ENCODE data around the gene CYP2A13. TPM values are rescaled to one million over a fixed set of nuclear protein-coding genes. Genes with fewer than 3 reads are reported as not detected.
"Not testable (repeated sequence)": the region's sequence is repeated elsewhere in the genome, so short reads cannot be mapped to it uniquely, and the experiment has no call there.

CYP2A13 gene
- total and polyA plus RNA-seq, 4 donors: 0.27 TPM; not detected in 3

GRCh38 chr19:41131186-41131585 lies 42.9 kb downstream of the CYP2A13 start:
- DNase-seq (ENCODE audit: low read depth in 4 of 6, low spot score in 6 of 6): no peak
- H3K4me3 ChIP-seq (ENCODE audit: low read depth, low read length): no peak overlapping the region
- no peaks in the 10 kb centered on the region for H3K36me3 ChIP-seq (ENCODE audit: control insufficient read depth, insufficient read depth, low read length)
- peaks cover 23% of the 10 kb centered on the region for H3K4me1 ChIP-seq (ENCODE audit: control insufficient read depth, insufficient read depth, low read length)
- no peaks in the 10 kb centered on the region for H3K27me3 ChIP-seq (ENCODE audit: control insufficient read depth, insufficient read depth, low read length)
- no peaks in the 10 kb centered on the region for H3K9me3 ChIP-seq (ENCODE audit: control insufficient read depth, insufficient read depth, low read length)
- 71% methylated on average over 3 of the region's 5 CpGs for WGBS (ENCODE audit: insufficient coverage)
- H3K27ac ChIP-seq (ENCODE audit: low read depth, low read length): no peak overlapping the region

- DNase-seq (ENCODE audit: low read depth in 4 of 6, low spot score in 6 of 6): no peak
- H3K27ac ChIP-seq (ENCODE audit: low read depth, low read length): no peak overlapping the region
- no CpG with 5 or more reads among the region's 3 CpGs for WGBS (ENCODE audit: insufficient coverage)
Measured at GRCh38 chr19:41133260-41133659, 45.0 kb downstream of the CYP2A13 start.

GRCh38 chr19:41134616-41135015 lies 46.4 kb downstream of the CYP2A13 start:
- WGBS (ENCODE audit: insufficient coverage): 86% methylated on average over 7 of the region's 20 CpGs
- Histone ChIP-seq H3K4me3 (ENCODE audit: low read depth, low read length) (no peak overlapping the region), H3K27me3 (ENCODE audit: control insufficient read depth, insufficient read depth, low read length) (no peaks in the 10 kb centered on the region), H3K4me1 (ENCODE audit: control insufficient read depth, insufficient read depth, low read length) (peaks cover 15% of the 10 kb centered on the region), H3K9me3 (ENCODE audit: control insufficient read depth, insufficient read depth, low read length) (no peaks in the 10 kb centered on the region), H3K27ac (ENCODE audit: low read depth, low read length) (no peak overlapping the region), H3K36me3 (ENCODE audit: control insufficient read depth, insufficient read depth, low read length) (no peaks in the 10 kb centered on the region)
- DNase-seq (ENCODE audit: low read depth in 4 of 6, low spot score in 6 of 6): peak in 1 of 6 donors; percentile 2

More at GRCh38 chr19:41133260-41133659, 45.0 kb downstream of the CYP2A13 start:
- Histone ChIP-seq H3K4me3 (ENCODE audit: low read depth, low read length) (no peak overlapping the region), H3K9me3 (ENCODE audit: control insufficient read depth, insufficient read depth, low read length) (no peaks in the 10 kb centered on the region), H3K36me3 (ENCODE audit: control insufficient read depth, insufficient read depth, low read length) (no peaks in the 10 kb centered on the region), H3K4me1 (ENCODE audit: control insufficient read depth, insufficient read depth, low read length) (peaks cover 19% of the 10 kb centered on the region), H3K27me3 (ENCODE audit: control insufficient read depth, insufficient read depth, low read length) (no peaks in the 10 kb centered on the region)

- 13% methylated on average over 29 of the region's 76 CpGs for WGBS (ENCODE audit: insufficient coverage)
- H3K27me3 ChIP-seq (ENCODE audit: control insufficient read depth, insufficient read depth, low read length); H3K36me3 ChIP-seq (ENCODE audit: control insufficient read depth, insufficient read depth, low read length); H3K27ac ChIP-seq (ENCODE audit: low read depth, low read length); H3K9me3 ChIP-seq (ENCODE audit: control insufficient read depth, insufficient read depth, low read length): not testable (repeated sequence)
- DNase-seq (ENCODE audit: low read depth in 4 of 6, low spot score in 6 of 6): peak; percentile 22 to 81 (median 36)
- Histone ChIP-seq H3K4me1 (ENCODE audit: control insufficient read depth, insufficient read depth, low read length) (peaks cover 15% of the 10 kb centered on the region), H3K4me3 (ENCODE audit: low read depth, low read length) (peak overlapping the region; percentile 27)
Measured at GRCh38 chr19:41135390-41136384, 47.4 kb downstream of the CYP2A13 start.

- Histone ChIP-seq H3K36me3 (ENCODE audit: control insufficient read depth, insufficient read depth, low read length) (no peaks in the 10 kb centered on the region), H3K27me3 (ENCODE audit: control insufficient read depth, insufficient read depth, low read length) (no peaks in the 10 kb centered on the region), H3K9me3 (ENCODE audit: control insufficient read depth, insufficient read depth, low read length) (no peaks in the 10 kb centered on the region), H3K4me1 (ENCODE audit: control insufficient read depth, insufficient read depth, low read length) (peaks cover 15% of the 10 kb centered on the region), H3K27ac (ENCODE audit: low read depth, low read length) (no peak overlapping the region), H3K4me3 (ENCODE audit: low read depth, low read length) (no peak overlapping the region)
- WGBS (ENCODE audit: insufficient coverage): 98% methylated on average over 26 of the region's 31 CpGs
- DNase-seq (ENCODE audit: low read depth in 4 of 6, low spot score in 6 of 6): no peak
Measured at GRCh38 chr19:41136636-41137455, 48.6 kb downstream of the CYP2A13 start.

GRCh38 chr19:41144403-41144802 lies 56.2 kb downstream of the CYP2A13 start:
- Histone ChIP-seq H3K4me1 (ENCODE audit: control insufficient read depth, insufficient read depth, low read length) (no peaks in the 10 kb centered on the region), H3K27me3 (ENCODE audit: control insufficient read depth, insufficient read depth, low read length) (no peaks in the 10 kb centered on the region), H3K27ac (ENCODE audit: low read depth, low read length) (no peak overlapping the region), H3K9me3 (ENCODE audit: control insufficient read depth, insufficient read depth, low read length) (no peaks in the 10 kb centered on the region), H3K36me3 (ENCODE audit: control insufficient read depth, insufficient read depth, low read length) (no peaks in the 10 kb centered on the region), H3K4me3 (ENCODE audit: low read depth, low read length) (no peak overlapping the region)
- DNase-seq (ENCODE audit: low read depth in 4 of 6, low spot score in 6 of 6): peak in 2 of 6 donors; percentile 61 to 63
- WGBS (ENCODE audit: insufficient coverage): 30% methylated on average over 6 of the region's 7 CpGs

Other genes with a start within 250 kb of the CYP2A13 start
- under 1 TPM in 1 of 2 donors, not detected in 1; 0.50 TPM for gene CYP2A6, start 238.0 kb upstream of the CYP2A13 start, total RNA-seq
- 1 to 10 TPM in 1 of 2 donors, under 1 TPM in 1; 0.48 to 1.9 TPM for gene CYP2A6, start 238.0 kb upstream of the CYP2A13 start, polyA plus RNA-seq (ENCODE audit: insufficient read length in 2 of 2)
- gene CYP2A7, start 206.2 kb upstream of the CYP2A13 start, total RNA-seq: under 1 TPM in 1 of 2 donors, not detected in 1; 0.10 TPM
- gene CYP2A7, start 206.2 kb upstream of the CYP2A13 start, polyA plus RNA-seq (ENCODE audit: insufficient read length in 2 of 2): 1 to 10 TPM in 1 of 2 donors, under 1 TPM in 1; 0.78 to 1.4 TPM
- gene CYP2B6, start 97.2 kb upstream of the CYP2A13 start, total RNA-seq: not detected
- gene CYP2B6, start 97.2 kb upstream of the CYP2A13 start, polyA plus RNA-seq (ENCODE audit: insufficient read length in 2 of 2): not detected
- gene CYP2F1, start 26.0 kb downstream of the CYP2A13 start, total RNA-seq: not detected
- under 1 TPM in 1 of 2 donors, not detected in 1; 0.41 TPM for gene CYP2F1, start 26.0 kb downstream of the CYP2A13 start, polyA plus RNA-seq (ENCODE audit: insufficient read length in 2 of 2)
- 1 to 10 TPM in 1 of 2 donors, under 1 TPM in 1; 0.44 to 3.2 TPM for gene CYP2S1, start 104.8 kb downstream of the CYP2A13 start, total RNA-seq
- gene CYP2S1, start 104.8 kb downstream of the CYP2A13 start, polyA plus RNA-seq (ENCODE audit: insufficient read length in 2 of 2): 1 to 10 TPM; 3.8 to 4.8 TPM
- 10 to 100 TPM; 26.5 to 44.1 TPM for gene AXL, start 130.8 kb downstream of the CYP2A13 start, total RNA-seq
- gene AXL, start 130.8 kb downstream of the CYP2A13 start, polyA plus RNA-seq (ENCODE audit: insufficient read length in 2 of 2): 10 to 100 TPM; 23.7 to 24.8 TPM
- 10 to 100 TPM; 64.3 to 99.3 TPM for gene HNRNPUL1, start 175.9 kb downstream of the CYP2A13 start, total RNA-seq
- gene HNRNPUL1, start 175.9 kb downstream of the CYP2A13 start, polyA plus RNA-seq (ENCODE audit: insufficient read length in 2 of 2): 100 to 1,000 TPM; 172 to 190 TPM
- gene CCDC97, start 221.7 kb downstream of the CYP2A13 start, total RNA-seq: 10 to 100 TPM in 1 of 2 donors, 1 to 10 TPM in 1; 8.8 to 16.9 TPM
- 10 to 100 TPM; 36.3 to 37.6 TPM for gene CCDC97, start 221.7 kb downstream of the CYP2A13 start, polyA plus RNA-seq (ENCODE audit: insufficient read length in 2 of 2)

All from spinal cord (tissue), 10 donors.